NCI-H1092 (cell line): ENCODE data around the gene SLC37A4.
"Not testable (repeated sequence)": the region's sequence is repeated elsewhere in the genome, so short reads cannot be mapped to it uniquely, and the experiment has no call there.

Experiments used
- DNase-seq: peaks from one replicate; lab custom pipeline; 2025; lab: John Stamatoyannopoulos, UW

Gene SLC37A4

DNA sequence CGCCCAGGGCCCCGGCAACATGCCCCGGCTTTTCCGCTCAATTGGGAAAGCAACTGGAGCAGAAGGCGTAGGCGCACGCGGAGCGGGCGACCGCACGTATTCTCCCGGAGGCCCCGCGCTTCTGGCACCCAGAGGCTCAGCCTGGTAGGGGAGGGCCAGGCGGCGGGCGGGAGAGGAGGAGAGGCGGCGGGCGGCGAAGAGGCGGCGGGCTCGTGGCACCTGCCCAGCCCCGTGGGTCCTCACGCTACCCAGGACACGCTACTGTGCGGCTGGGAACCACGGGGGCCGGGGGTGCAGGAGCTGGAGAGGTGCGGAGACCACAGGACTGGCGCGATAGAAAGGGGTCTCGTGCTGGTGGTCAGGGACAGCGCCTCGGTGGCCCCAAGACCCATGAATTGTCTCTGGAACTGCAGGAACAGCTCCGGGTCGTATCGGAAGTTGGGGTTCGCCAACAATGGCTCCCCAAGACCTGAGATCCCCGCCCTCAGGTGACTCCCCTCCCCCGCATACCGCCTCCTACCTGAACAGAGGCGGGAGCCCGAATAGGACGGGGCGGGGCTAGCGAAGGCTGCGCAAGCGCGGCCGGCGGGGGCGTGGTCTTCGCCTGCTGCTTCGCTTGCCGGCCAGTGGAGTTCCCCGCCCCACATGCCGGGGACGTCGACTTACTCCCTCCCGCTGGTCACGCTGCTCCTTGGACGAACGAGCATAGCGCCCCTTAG is at the start of gene SLC37A4:
Gene SLC37A4 (minus strand): TSS at position 549 of the 719 bp plus-strand sequence.
- peak; percentile 98 for DNase-seq

- DNase-seq: no peak
Observed at GRCh38 chr11:119078675-119079420, 48.2 kb upstream of the SLC37A4 start.

DNA sequence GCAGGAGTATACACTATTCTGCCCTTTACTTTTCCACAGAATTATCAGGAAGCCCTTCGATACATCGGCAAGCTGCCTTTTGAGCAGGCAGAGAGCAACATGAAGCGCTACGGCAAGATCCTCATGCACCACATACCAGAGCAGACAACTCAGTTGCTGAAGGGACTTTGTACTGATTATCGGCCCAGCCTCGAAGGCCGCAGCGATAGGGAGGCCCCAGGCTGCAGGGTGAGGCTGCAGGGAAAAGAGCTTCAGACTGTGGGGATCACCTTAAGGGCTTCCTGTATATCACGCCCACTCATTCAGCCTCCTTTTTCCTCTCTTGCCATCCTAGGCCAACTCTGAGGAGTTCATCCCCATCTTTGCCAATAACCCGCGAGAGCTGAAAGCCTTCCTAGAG is 47.2 kb upstream of the SLC37A4 start:
- no peak for DNase-seq

GRCh38 chr11:119067371-119068222 is 36.9 kb upstream of the SLC37A4 start, which contains the start of gene VPS11:
Gene VPS11, plus strand, starts transcription at chr11:119067818. Its CDS starts 6 bp downstream, at chr11:119067824.
- peak; percentile 92 for DNase-seq

GRCh38 chr11:119065369-119065768 is 34.7 kb upstream of the SLC37A4 start:
- DNase-seq: no peak

DNA sequence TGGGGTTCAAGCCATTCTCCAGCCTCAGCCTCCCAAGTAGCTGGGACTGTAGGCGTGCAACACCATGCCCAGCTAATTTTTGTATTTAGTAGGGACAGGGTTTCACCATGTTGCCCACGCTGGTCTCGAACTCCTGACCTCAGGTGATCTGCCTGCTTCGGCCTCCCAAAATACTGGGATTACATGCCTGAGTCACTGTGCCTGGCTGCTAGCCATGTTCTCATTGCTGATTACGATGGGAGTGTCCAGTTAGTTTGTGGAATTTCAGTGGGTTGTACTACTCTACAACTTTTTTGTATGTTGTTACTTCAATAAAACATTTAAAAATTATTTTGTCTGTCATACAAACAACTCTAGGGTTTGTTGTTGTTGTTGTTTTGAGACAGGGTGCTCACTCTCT is 32.1 kb upstream of the SLC37A4 start:
- no peak for DNase-seq

- DNase-seq: no peak
Observed at GRCh38 chr11:119061256-119061655, 30.6 kb upstream of the SLC37A4 start.

DNA sequence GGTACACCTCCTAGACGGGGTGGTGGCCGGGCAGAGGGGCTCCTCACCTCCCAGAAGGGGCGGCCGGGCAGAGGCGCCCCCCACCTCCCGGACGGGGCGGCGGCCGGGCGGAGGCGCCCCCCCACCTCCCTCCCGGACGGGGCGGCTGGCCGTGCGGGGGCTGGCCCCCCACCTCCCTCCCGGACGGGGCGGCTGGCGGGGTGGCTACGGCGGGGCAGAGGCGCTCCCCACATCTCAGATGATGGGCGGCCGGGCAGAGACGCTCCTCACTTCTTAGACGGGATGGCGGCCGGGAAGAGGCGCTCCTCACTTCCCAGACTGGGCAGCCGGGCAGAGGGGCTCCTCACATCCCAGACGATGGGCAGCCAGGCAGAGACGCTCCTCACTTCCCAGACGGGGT is 28.5 kb upstream of the SLC37A4 start:
- DNase-seq: not testable (repeated sequence)

- peak; percentile 96 for DNase-seq
Observed at GRCh38 chr11:119057000-119057769, 26.5 kb upstream of the SLC37A4 start, which contains the start of gene HYOU1. Gene HYOU1, minus strand, starts transcription at chr11:119057205. Its CDS starts 1,045 bp downstream, at chr11:119056160.

DNA sequence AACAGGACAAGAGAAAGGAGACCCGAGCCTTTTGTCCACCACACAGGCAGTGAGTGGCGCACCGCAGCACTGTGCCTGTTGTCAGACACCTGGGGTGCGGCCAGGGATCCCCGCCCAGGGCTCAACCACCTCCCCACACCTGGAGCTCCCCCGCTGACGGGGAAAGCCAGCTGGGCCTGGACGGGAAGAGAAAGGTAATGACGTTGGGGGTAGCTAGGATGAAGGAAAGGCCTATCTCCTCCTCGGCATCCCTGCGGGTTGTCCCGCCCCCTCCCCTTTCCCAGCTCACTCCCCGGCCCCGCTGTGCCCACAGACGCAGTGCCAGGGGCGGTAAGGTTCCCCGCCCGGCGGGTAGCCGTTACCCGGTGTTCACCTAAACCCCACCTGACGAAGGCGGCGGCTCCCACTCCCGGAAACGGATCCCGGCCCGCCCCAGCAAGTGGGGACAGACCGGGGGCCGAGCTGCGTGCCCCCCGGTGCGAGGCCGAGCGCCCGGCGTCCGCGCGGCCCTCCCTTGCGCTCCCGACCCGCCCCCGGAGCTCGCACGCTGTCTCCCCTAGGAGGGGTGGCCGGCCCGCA is 25.8 kb upstream of the SLC37A4 start:
- DNase-seq: peak; percentile 45

DNA sequence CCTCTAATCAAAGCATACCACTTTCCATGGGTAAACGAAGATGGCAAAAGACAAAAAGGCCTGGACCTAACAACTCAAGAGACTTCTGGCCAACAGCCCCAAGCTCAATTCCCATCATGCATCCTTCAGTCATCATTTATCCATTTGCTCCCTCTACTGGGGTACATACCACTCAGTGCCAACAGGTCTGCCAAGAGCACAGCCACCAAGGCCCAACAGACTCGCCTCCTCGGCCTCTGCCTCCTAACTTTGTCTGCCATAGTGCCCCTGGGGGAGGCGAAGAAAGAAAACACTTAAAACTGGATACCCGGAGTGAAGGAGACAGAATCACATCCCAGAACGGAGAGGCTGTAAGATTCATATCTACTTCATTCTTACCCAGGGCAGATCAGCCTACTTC is 25.2 kb upstream of the SLC37A4 start:
- DNase-seq: no peak

GRCh38 chr11:119054418-119054817 is 23.7 kb upstream of the SLC37A4 start:
- DNase-seq: no peak

- DNase-seq: no peak
Observed at GRCh38 chr11:119052163-119052814, 21.6 kb upstream of the SLC37A4 start.

- DNase-seq: no peak
Observed at GRCh38 chr11:119051440-119052162, 20.9 kb upstream of the SLC37A4 start.

- no peak for DNase-seq
Observed at GRCh38 chr11:119049081-119049480, 18.4 kb upstream of the SLC37A4 start.

GRCh38 chr11:119048644-119049043 is 18.0 kb upstream of the SLC37A4 start:
- DNase-seq: no peak

DNA sequence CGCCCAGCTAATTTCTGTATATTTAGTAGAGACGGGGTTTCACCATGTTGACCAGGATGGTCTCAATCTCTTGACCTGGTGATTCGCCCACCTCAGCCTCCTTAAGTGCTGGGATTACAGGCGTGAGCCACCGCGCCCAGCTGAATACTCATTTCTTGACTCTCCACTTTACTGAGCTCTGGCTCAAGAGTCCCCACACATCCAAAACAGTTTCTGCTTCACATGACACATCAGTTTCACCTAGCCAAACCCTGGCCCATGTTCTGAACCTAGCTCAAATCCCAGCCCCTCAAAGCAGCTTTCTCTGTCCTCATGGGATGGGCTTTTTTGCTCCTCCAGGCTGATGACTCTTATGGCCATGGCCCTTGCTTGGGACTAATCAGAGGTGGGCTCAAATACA is 16.5 kb upstream of the SLC37A4 start:
- DNase-seq: no peak

GRCh38 chr11:119046489-119046888 is 15.8 kb upstream of the SLC37A4 start:
- no peak for DNase-seq

GRCh38 chr11:119044708-119045107 is 14.0 kb upstream of the SLC37A4 start:
- no peak for DNase-seq

GRCh38 chr11:119042927-119043326 is 12.2 kb upstream of the SLC37A4 start:
- DNase-seq: no peak
